H9 (cell line): Measurements from ENCODE around the gene POLA1. TPM values are rescaled to one million over a fixed set of nuclear protein-coding genes. Genes with fewer than 3 reads are reported as not detected.

Experiments
- DNase-seq: peaks from one replicate; pipeline ENCODE4 v3.0.0-alpha.2; 2017
- H2AFZ ChIP-seq: one replicate; pipeline ENCODE4 v1.6.1; 2013; ENCODE audit warnings: mild to moderate bottlenecking, low read length, control low read depth, moderate library complexity
- H2AK5ac ChIP-seq: 2 replicates; pipeline ENCODE4 v1.6.1; 2013; ENCODE audit warnings: low read length, control low read depth, mixed read lengths; ENCODE audit not compliant: insufficient read length
- H2BK120ac ChIP-seq: one replicate; pipeline ENCODE4 v1.6.1; 2013; ENCODE audit warnings: low read depth, mild to moderate bottlenecking, low read length, control low read depth, inconsistent platforms; ENCODE audit not compliant: poor library complexity, severe bottlenecking
- H2BK12ac ChIP-seq: 2 replicates; pipeline ENCODE4 v1.6.1; 2013; ENCODE audit warnings: low read length, control low read depth, mixed read lengths, low read depth; ENCODE audit not compliant: insufficient read length
- H2BK15ac ChIP-seq: 2 replicates; pipeline ENCODE4 v1.6.1; 2013; ENCODE audit warnings: low read depth, low read length, control low read depth
- H2BK20ac ChIP-seq: one replicate; pipeline ENCODE4 v1.6.1; 2013; ENCODE audit warnings: low read depth, mild to moderate bottlenecking, low read length, control low read depth, inconsistent platforms; ENCODE audit not compliant: poor library complexity, severe bottlenecking
- H2BK5ac ChIP-seq: 2 replicates; pipeline ENCODE4 v1.6.1; 2013; ENCODE audit warnings: low read length, control low read depth, mixed read lengths; ENCODE audit not compliant: insufficient read length
- H3K14ac ChIP-seq: 2 replicates; pipeline ENCODE4 v1.6.1; 2013; ENCODE audit warnings: low read length, control low read depth; ENCODE audit not compliant: insufficient read depth
- H3K18ac ChIP-seq: 2 replicates; pipeline ENCODE4 v1.6.1; 2013; ENCODE audit warnings: low read depth, mild to moderate bottlenecking, mixed read lengths, low read length, control low read depth; ENCODE audit not compliant: insufficient read length
- H3K23ac ChIP-seq: 2 replicates; pipeline ENCODE4 v1.6.1; 2013; ENCODE audit warnings: low read length, control low read depth, mixed read lengths, low read depth; ENCODE audit not compliant: insufficient read length
- H3K23me2 ChIP-seq: 2 replicates; pipeline ENCODE4 v1.6.1; 2013; ENCODE audit warnings: low read depth, mild to moderate bottlenecking, mixed read lengths, low read length, control low read depth; ENCODE audit not compliant: insufficient read length, poor library complexity, severe bottlenecking
- H3K27ac ChIP-seq: 2 replicates; pipeline ENCODE4 v1.5.1; 2013; ENCODE audit warnings: low read length, control low read depth, mixed read lengths, low read depth; ENCODE audit not compliant: insufficient read length
- H3K27me3 ChIP-seq: 2 replicates; pipeline ENCODE4 v1.6.1; 2013; ENCODE audit warnings: low read length, control low read depth, inconsistent platforms; ENCODE audit not compliant: insufficient read depth
- H3K4ac ChIP-seq: 2 replicates; pipeline ENCODE4 v1.6.1; 2013; ENCODE audit warnings: low read depth, mild to moderate bottlenecking, control low read depth, inconsistent platforms, low read length, moderate library complexity
- H3K4me1 ChIP-seq: 2 replicates; pipeline ENCODE4 v1.6.1; 2013; ENCODE audit warnings: low read length, control low read depth, inconsistent platforms; ENCODE audit not compliant: insufficient read depth
- H3K4me2 ChIP-seq: 2 replicates; pipeline ENCODE4 v1.6.1; 2013; ENCODE audit warnings: low read length, control low read depth, mixed read lengths; ENCODE audit not compliant: insufficient read length, insufficient read depth
- H3K56ac ChIP-seq: 2 replicates; pipeline ENCODE4 v1.6.1; 2013; ENCODE audit warnings: low read depth, mild to moderate bottlenecking, mixed read lengths, low read length, control low read depth; ENCODE audit not compliant: insufficient read length
- H3K79me1 ChIP-seq: 2 replicates; pipeline ENCODE4 v1.6.1; 2013; ENCODE audit warnings: low read depth, mild to moderate bottlenecking, moderate library complexity, low read length, control low read depth, inconsistent platforms; ENCODE audit not compliant: insufficient read depth, poor library complexity, severe bottlenecking
- H3K79me2 ChIP-seq: 2 replicates; pipeline ENCODE4 v1.6.1; 2013; ENCODE audit warnings: low read length, control low read depth, inconsistent platforms; ENCODE audit not compliant: insufficient read depth
- H3K9ac ChIP-seq: 2 replicates; pipeline ENCODE4 v1.6.1; 2013; ENCODE audit warnings: low read length, control low read depth, mixed read lengths; ENCODE audit not compliant: insufficient read length; ENCODE audit errors: extremely low read depth
- H3K9me3 ChIP-seq: one replicate; pipeline ENCODE4 v1.6.1; 2013; ENCODE audit warnings: low read depth, low read length, inconsistent platforms; ENCODE audit not compliant: control insufficient read depth
- H3T11ph ChIP-seq: one replicate; pipeline ENCODE4 v1.6.1; 2013; ENCODE audit warnings: mild to moderate bottlenecking, low read length, control low read depth, inconsistent platforms
- H4K20me1 ChIP-seq: one replicate; pipeline ENCODE4 v1.6.1; 2013; ENCODE audit not compliant: control insufficient read depth, insufficient read length, insufficient read depth
- H4K5ac ChIP-seq: 2 replicates; pipeline ENCODE4 v1.6.1; 2013; ENCODE audit warnings: low read depth, mild to moderate bottlenecking, mixed read lengths, low read length, control low read depth; ENCODE audit not compliant: insufficient read length
- H4K8ac ChIP-seq: replicated peaks from 2 replicates; pipeline ENCODE4 v1.6.1; 2013; ENCODE audit warnings: low read length, control low read depth, mixed read lengths, low read depth; ENCODE audit not compliant: insufficient read length
- H4K91ac ChIP-seq: 2 replicates; pipeline ENCODE4 v1.6.1; 2013; ENCODE audit warnings: low read depth, mild to moderate bottlenecking, moderate library complexity, mixed read lengths, low read length, control low read depth; ENCODE audit not compliant: insufficient read length
- H3K27ac Mint-ChIP-seq, 3 experiments: 2 replicates in 2 of 3; 3 replicates in 1 of 3; pipeline ENCODE4 v1.8.0; 2020 to 2021; ENCODE audit warnings: mixed read lengths in 3 of 3, mild to moderate bottlenecking in 1 of 3, moderate library complexity in 1 of 3
- H3K27me3 Mint-ChIP-seq: 2 replicates; pipeline ENCODE4 v1.8.0; 2021; ENCODE audit warnings: low read depth, mild to moderate bottlenecking, moderate library complexity, mixed read lengths
- H3K36me3 Mint-ChIP-seq, 3 experiments: 2 replicates in 2 of 3; 3 replicates in 1 of 3; pipeline ENCODE4 v1.8.0; 2020 to 2021; ENCODE audit warnings: low read depth in 3 of 3, mixed read lengths in 3 of 3; ENCODE audit not compliant: insufficient read depth in 1 of 3
- H3K4me1 Mint-ChIP-seq, 2 experiments: 2 replicates each; pipeline ENCODE4 v1.8.0; 2020; ENCODE audit warnings: mixed read lengths in 2 of 2
- H3K4me3 Mint-ChIP-seq, 2 experiments: 2 replicates in 1 of 2; 3 replicates in 1 of 2; pipeline ENCODE4 v1.8.0; 2020 to 2021; ENCODE audit warnings: mild to moderate bottlenecking in 2 of 2, mixed read lengths in 2 of 2, moderate library complexity in 1 of 2
- H3K9me3 Mint-ChIP-seq, 2 experiments: 2 replicates in 1 of 2; 3 replicates in 1 of 2; pipeline ENCODE4 v1.8.0; 2020; ENCODE audit warnings: mild to moderate bottlenecking in 2 of 2, mixed read lengths in 2 of 2, moderate library complexity in 1 of 2
- WGBS: extraction: QIAGEN DNeasy Blood & Tissue Kit; methylation state at CpG from one replicate; pipeline ENCODE4 v1.1.7; 2013; ENCODE audit warnings: missing lambda C conversion rate, low lambda C conversion rate, mixed read lengths; ENCODE audit not compliant: insufficient read length; ENCODE audit errors: extremely low coverage; 5-methylcytosine and 5-hydroxymethylcytosine counted together
- total RNA-seq: library from RNA; stranded (reverse); gene quantifications from 2 replicates; pipeline ENCODE4 v1.2.1, GENCODE V29; 2021
- TF ChIP-seq, protein P1 (sequence below): fragments of 200-600 bp; sonication (generic); conservative IDR thresholded peaks from 3 replicates; pipeline ENCODE4 v1.8.0; 2021; ENCODE audit warnings: antibody characterized with exemption, mild to moderate bottlenecking

Gene POLA1
- total RNA-seq, 1 experiment from 2014 or later = 60.2 TPM

GRCh38 chrX:24763989-24764388, 70.3 kb downstream of the POLA1 start:
- Histone ChIP-seq H3K14ac (no peak overlapping the region), H2BK15ac (no peak overlapping the region), H3K23ac (no peak overlapping the region), H2BK120ac (no peak overlapping the region), H2BK12ac (no peak overlapping the region), H3K79me1 (peaks cover 3% of the 10 kb centered on the region), H4K91ac (no peak overlapping the region), H4K20me1 (no peaks in the 10 kb centered on the region), H2BK20ac (no peak overlapping the region), H4K5ac (no peak overlapping the region), H3K4me2 (no peak overlapping the region), H3K56ac (no peak overlapping the region), H3K9me3 (no peaks in the 10 kb centered on the region), H2AK5ac (no peak overlapping the region), H3K4me1 (no peaks in the 10 kb centered on the region), H3K27ac (no peak overlapping the region), H3K23me2 (no peaks in the 10 kb centered on the region), H3K9ac (no peak overlapping the region), H4K8ac (no peak overlapping the region), H2AFZ (no peak overlapping the region), H3K27me3 (no peaks in the 10 kb centered on the region), H2BK5ac (no peak overlapping the region), H3T11ph (no peak overlapping the region), H3K79me2 (no peaks in the 10 kb centered on the region), H3K4ac (no peak overlapping the region), H3K18ac (no peak overlapping the region)
- Mint-ChIP-seq H3K4me1 (no peaks in the 10 kb centered on the region), H3K36me3 (peaks cover 23 to 80% (median 64%) of the 10 kb centered on the region in 3 experiments; a peak in 6 of 7 replicates), H3K9me3 (no peaks in the 10 kb centered on the region), H3K27me3 (no peaks in the 10 kb centered on the region), H3K27ac (peak overlapping the region in 2 of 3 experiments; percentile 18 to 60; a peak in 2 of 7 replicates), H3K4me3 (no peak overlapping the region)
- no CpG with 5 or more reads among the region's 3 CpGs for WGBS
- TF ChIP-seq, protein P1, sequence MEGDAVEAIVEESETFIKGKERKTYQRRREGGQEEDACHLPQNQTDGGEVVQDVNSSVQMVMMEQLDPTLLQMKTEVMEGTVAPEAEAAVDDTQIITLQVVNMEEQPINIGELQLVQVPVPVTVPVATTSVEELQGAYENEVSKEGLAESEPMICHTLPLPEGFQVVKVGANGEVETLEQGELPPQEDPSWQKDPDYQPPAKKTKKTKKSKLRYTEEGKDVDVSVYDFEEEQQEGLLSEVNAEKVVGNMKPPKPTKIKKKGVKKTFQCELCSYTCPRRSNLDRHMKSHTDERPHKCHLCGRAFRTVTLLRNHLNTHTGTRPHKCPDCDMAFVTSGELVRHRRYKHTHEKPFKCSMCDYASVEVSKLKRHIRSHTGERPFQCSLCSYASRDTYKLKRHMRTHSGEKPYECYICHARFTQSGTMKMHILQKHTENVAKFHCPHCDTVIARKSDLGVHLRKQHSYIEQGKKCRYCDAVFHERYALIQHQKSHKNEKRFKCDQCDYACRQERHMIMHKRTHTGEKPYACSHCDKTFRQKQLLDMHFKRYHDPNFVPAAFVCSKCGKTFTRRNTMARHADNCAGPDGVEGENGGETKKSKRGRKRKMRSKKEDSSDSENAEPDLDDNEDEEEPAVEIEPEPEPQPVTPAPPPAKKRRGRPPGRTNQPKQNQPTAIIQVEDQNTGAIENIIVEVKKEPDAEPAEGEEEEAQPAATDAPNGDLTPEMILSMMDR = no peak
- no peak for DNase-seq
